Measurements from ENCODE around the gene SPATA21.

Gene SPATA21

GRCh38 chr1:16418823-16419425 lies 18.3 kb downstream of the SPATA21 start:
- no peak for DNase-seq

DNA sequence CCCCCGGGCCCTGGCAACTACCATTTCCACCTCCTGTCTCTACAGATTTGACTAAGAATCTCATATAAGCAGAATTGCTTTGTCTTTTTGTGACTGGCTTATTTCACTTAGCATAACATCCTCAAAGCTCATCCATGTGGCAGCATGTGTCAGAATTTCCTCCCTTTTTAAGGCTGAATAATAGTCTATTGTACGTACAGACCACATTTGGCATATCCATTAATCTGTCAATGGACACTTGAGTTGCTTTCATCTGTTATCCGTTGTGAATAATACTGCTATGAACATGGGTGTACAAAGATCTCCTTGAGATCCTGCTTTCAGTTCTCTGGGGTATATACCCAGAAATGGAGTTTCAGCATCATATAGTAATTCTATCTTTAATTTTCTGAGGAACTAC lies 24.0 kb downstream of the SPATA21 start:
- no peak for DNase-seq

- no peak for DNase-seq
These were observed 26.4 kb downstream of the SPATA21 start for GRCh38 chr1:16410803-16411202.

DNA sequence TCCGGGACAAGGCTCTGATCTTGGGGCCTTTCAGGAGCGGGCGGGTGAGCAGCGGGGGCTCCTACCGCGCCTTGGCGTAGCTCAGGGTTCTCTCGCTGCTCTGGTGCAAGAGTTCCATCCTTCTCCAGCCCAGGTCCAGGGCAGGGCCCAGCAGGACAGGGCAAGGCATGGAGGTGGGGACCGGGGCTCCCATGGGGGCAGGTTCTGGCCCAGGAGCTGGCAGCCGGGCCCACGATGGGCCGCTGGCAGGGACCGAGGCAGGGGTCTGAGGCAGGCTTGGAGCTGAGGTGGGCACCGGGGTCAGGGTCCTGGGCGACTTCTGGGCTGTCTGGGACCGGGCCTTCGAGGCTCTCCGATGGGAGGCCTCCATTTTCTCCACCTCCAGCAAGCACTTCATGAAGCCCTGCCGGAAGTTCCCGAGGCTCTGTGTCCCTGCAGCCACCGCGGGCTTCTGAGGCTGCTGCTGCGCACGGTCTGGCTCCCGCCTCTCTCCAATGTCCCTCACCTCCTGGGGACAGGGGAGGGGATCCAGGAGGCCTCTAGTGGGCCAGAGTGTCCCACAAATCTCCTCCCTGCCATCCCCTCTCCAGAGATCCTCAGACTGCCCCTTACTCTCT lies 27.6 kb downstream of the SPATA21 start:
- DNase-seq: no peak

DNA sequence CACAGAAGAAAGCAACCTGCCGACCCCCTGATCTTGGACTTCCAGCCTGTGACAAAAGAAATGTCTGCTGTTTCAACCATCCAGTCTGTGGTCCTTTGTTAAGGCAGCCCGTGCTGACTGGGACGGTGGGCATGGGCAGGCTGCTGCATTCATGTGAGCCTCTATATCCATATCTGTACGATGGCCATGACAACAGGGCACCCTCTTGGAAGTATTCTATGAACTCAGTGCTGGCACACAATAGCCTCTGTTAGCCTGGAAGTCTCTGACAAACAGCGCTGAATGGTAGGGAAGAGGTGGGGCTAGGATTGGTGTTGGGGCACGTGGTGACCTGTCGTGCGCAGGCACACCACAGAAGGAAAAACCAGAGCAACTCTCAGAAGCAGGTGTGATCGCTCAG lies 30.4 kb downstream of the SPATA21 start:
- DNase-seq: no peak

- no peak for DNase-seq
These were observed 31.8 kb downstream of the SPATA21 start for GRCh38 chr1:16405441-16405840.

GRCh38 chr1:16402742-16403141 lies 34.5 kb downstream of the SPATA21 start:
- DNase-seq: no peak

GRCh38 chr1:16398371-16398953 lies 38.8 kb downstream of the SPATA21 start:
- no peak for DNase-seq

- DNase-seq: no peak
These were observed 40.1 kb downstream of the SPATA21 start for GRCh38 chr1:16397120-16397519.

GRCh38 chr1:16396591-16396990 lies 40.6 kb downstream of the SPATA21 start:
- DNase-seq: no peak

DNA sequence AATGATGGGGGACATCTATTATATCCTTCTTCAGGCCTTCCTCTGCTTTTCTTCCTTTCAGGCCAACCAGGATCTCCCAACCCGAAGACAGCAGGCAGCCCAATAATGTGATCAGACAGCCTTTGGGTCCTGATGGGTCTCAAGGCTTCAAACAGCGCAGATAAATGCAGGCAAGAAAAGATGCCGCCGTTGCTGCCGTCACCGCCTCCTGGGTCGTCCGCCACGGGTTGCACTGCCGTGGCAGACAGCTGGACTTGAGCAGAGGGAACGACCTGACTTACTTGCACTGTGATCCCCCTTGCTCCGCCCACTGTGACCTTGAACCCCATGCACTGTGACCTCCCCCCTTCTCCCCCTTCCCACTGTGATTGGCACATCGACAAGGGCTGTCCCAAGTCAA lies 42.2 kb downstream of the SPATA21 start:
- no peak for DNase-seq

DNA sequence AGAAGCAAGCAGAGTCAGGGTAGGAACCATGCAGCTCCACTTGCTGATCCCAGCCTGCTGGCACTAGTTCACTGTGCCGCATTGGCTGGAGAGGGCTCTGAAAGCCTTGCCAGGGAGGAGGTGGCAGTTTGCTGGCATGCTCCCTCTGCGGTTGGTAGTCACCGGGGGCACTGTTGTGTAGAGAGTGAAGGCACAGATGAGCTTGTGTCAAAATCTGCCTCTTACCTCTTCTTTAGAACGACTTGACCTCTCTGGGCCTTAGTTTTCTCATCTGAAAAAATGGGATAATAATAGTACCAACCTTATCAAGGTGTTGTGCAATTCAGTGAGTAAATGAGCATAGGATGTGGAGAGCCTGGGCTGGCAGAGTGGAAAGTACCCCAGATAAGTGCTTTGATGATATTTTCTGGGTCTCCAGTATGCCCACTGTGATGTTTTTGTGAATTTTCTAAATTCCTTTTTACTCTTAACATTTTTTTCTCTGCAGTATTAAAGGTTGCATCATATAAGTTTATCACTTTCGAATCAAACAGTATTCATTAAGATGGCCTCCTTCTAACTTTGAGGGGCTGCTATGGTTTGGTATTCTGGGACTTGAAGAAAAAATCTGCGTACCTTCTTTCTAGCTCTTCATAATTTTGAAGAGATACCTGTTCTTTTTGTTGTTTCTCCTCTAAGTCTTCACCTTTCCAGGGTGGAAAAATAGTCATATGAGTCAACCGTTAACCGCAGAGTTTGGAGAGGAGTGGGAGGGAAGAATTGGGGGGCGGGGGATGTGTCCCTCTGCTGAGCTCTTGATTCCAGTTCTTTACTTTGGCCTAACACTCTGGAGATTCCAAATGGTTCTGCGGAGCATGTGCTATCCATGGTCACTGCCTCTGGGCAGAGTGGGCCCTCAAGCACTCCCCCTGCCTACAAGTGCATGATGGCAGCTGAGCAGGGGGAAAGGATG lies 43.4 kb downstream of the SPATA21 start:
- no peak for DNase-seq

- DNase-seq: no peak
These were observed 44.3 kb downstream of the SPATA21 start for GRCh38 chr1:16392740-16393569.

DNA sequence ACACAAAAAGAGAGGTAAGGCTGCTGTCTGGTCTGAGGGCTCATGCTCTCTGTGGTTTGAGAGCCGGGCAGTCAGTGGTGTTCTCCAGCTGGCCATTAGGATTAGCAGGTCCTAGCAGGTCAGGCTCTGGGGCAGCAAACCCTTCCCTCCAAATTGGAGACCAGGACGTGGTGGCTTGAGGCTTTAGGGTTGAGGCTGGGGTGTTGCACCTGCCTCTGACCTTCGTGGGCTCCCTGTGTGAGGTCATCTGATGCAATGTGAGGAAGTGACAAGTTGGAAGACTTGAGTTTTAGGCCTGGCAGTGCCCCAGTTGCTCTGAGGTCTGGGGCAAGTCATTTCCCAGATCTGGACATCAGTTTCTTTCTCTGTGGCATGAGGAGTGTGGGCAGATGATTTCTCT lies 45.8 kb downstream of the SPATA21 start:
- DNase-seq: no peak

- no peak for DNase-seq
These were observed 49.7 kb downstream of the SPATA21 start for GRCh38 chr1:16387201-16388188.

GRCh38 chr1:16386454-16387113 lies 50.6 kb downstream of the SPATA21 start:
- no peak for DNase-seq

DNA sequence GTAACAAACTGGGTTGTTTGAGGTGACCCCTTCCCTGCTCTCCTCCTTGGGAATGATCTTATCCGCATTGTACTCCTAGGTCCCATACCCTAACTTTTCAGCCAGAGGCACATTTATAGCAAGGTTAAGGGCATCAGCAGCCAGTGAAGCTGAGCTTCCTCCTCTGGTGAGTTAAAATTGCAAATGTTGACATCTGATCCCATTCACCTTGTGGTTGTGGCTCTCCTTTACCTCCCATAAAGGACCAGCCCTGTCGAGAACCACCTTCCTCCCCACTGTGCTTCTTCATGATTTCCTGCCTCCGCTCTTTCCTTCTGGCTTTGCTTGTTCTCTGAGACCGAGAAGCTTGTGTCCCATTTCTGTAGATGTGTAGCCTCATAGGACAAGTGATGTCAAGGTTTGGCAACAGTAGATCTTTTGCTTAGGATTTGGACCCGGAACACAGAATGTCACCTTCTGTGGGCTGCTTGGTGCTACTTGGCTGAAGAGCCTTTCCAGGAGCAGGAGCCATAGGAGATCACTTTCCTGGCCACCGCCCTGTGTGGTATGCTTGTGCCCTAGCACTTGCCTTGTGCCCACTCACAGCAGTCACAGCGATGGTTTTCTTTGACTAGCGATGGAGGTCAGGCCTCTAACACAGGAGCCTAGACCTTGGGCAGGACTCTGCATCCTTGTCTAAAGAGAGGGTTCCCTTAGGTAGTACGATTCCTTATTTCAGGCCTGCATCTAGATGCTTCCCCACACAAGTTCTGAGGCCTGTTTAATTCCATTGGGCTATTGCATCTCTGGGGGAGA lies 51.4 kb downstream of the SPATA21 start:
- DNase-seq: no peak

GRCh38 chr1:16383888-16384287 lies 53.3 kb downstream of the SPATA21 start:
- no peak for DNase-seq

GRCh38 chr1:16380868-16381267 lies 56.4 kb downstream of the SPATA21 start:
- no peak for DNase-seq

- DNase-seq: no peak
These were observed 58.8 kb downstream of the SPATA21 start for GRCh38 chr1:16378443-16378842.

Data from NCI-H146 (cell line).